Measurements from ENCODE around the gene NPAS2. TPM values are rescaled to one million over a fixed set of nuclear protein-coding genes. Genes with fewer than 3 reads are reported as not detected.

NPAS2 gene
- polyA plus RNA-seq, 1 donor (not counting 4 experiments of a cell fraction or from before 2014, with no cell fraction given), result 17.7 TPM

DNA sequence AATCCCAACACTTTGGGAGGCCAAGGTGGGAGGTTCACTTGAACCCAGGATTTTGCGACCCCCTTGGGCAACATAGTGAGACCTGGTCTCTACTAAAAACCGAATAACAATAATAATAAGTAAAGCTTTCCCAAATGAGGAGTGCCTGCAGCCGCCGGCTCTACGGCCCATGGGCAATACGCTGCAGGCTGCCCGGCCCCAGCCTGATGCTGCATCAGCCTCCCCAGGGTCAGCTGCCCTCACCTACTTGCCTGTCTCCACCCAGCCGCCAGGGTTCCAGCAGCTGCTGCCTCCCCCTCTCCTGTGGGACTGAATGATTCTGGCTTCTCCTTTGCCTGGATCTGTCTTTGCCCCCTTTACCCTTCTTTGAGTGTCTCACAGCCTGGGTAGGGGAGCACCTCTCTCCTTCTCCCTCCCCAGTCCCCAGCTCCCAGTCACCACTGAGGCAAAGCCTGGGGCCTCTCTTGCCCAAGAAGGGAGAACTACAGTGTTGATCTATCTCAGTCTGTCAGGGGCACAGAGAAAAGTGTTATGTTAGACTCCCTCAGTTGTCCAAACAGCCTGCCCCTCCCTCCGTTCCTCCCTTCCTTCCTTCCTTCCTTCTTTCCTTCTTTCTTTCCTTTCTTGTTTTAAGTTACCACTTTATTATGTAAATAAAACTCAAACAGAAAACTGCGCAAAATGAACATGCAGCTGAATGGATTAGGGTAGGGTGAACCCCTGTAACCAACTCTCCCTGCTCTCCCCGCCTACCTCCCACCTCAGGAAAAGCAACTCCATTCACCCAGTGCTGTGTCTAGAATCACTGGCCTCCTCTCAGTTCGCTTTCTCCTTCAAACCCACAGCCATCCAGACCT is 38.2 kb upstream of the NPAS2 start:
- Histone ChIP-seq H3K27ac (ENCODE audit: control insufficient read depth, insufficient read depth, low read length) (no peak overlapping the region), H2AFZ (ENCODE audit: control insufficient read depth, low read length) (peak overlapping the region; percentile 38), H3K4me1 (ENCODE audit: control insufficient read depth, extremely low read depth, insufficient read depth, low read length) (peaks cover 34% of the 10 kb centered on the region), H3K4me2 (ENCODE audit: control insufficient read depth, extremely low read depth, insufficient read depth, low read depth, low read length) (no peak overlapping the region), H3K79me2 (ENCODE audit: control insufficient read depth, insufficient read depth, low read length) (no peaks in the 10 kb centered on the region), H3K27me3 (ENCODE audit: control insufficient read depth, extremely low read depth, insufficient read depth, low read length) (no peaks in the 10 kb centered on the region), H3K4me3 (ENCODE audit: control insufficient read depth in 2 of 3, extremely low read depth in 1 of 3, insufficient read depth in 2 of 3, low read depth in 1 of 3, low read length in 3 of 3) (no peak overlapping the region), H3K9ac (ENCODE audit: control insufficient read depth, extremely low read depth, insufficient read depth, low read length) (no peak overlapping the region), H4K20me1 (ENCODE audit: control insufficient read depth, extremely low read depth, insufficient read depth, low read length) (no peaks in the 10 kb centered on the region), H3K9me3 (ENCODE audit: control insufficient read depth, low read depth, low read length) (no peaks in the 10 kb centered on the region), H3K9me1 (ENCODE audit: control insufficient read depth, extremely low read depth, insufficient read depth, low read length) (no peaks in the 10 kb centered on the region), H3K36me3 (ENCODE audit: control insufficient read depth in 2 of 2, extremely low read depth in 1 of 2, insufficient read depth in 2 of 2, low read length in 2 of 2) (no peaks in the 10 kb centered on the region)
- TF ChIP-seq, protein P1, sequence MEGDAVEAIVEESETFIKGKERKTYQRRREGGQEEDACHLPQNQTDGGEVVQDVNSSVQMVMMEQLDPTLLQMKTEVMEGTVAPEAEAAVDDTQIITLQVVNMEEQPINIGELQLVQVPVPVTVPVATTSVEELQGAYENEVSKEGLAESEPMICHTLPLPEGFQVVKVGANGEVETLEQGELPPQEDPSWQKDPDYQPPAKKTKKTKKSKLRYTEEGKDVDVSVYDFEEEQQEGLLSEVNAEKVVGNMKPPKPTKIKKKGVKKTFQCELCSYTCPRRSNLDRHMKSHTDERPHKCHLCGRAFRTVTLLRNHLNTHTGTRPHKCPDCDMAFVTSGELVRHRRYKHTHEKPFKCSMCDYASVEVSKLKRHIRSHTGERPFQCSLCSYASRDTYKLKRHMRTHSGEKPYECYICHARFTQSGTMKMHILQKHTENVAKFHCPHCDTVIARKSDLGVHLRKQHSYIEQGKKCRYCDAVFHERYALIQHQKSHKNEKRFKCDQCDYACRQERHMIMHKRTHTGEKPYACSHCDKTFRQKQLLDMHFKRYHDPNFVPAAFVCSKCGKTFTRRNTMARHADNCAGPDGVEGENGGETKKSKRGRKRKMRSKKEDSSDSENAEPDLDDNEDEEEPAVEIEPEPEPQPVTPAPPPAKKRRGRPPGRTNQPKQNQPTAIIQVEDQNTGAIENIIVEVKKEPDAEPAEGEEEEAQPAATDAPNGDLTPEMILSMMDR (optimal IDR thresholded peaks at IDR 0.05 in 1 of 3, IDR thresholded peaks at IDR 0.05 in 1 of 3, conservative IDR thresholded peaks at IDR 0.05 in 1 of 3; ENCODE audit: extremely low read depth in 1 of 3, insufficient read depth in 2 of 3, low read length in 3 of 3), result no peak
- no peak for TF ChIP-seq EZH2 (IDR thresholded peaks at IDR 0.05; ENCODE audit: low read length)
- dilution Hi-C loops (cut with MboI; ENCODE audit: extremely low pct_ligation_motif_present, low sequenced_read_pairs), result no loop called here
- DNase-seq (ENCODE audit: low read depth, low spot score), result no peak
- no peak for FAIRE-seq

DNA sequence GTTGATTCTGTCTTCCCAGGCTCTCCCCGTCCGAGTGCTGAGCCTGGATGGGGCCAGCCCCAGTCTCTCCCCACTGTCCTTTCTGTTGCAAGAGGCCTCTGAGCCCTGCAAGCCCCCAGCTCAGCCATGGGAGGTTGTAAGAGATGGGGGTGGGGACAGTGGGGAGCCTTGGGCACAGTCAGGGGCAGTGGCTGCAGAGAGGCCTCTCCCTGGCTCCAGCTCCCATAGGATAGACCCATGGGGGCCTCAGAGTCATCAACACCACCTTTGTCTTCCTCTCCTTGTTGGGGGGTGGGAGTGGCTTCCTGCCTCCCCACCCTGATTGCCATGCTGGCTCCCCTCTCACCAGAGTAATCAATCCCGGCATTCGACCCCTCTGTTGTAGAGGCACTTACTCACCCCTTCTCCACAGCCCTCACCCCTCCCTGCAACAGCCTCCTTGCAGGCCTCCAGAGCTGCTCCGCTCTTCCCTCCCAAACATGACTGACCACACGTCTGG is 37.5 kb upstream of the NPAS2 start:
- Histone ChIP-seq H3K9me3 (ENCODE audit: control insufficient read depth, low read depth, low read length) (no peaks in the 10 kb centered on the region), H3K27me3 (ENCODE audit: control insufficient read depth, extremely low read depth, insufficient read depth, low read length) (no peaks in the 10 kb centered on the region), H3K79me2 (ENCODE audit: control insufficient read depth, insufficient read depth, low read length) (no peaks in the 10 kb centered on the region), H3K27ac (ENCODE audit: control insufficient read depth, insufficient read depth, low read length) (no peak overlapping the region), H2AFZ (ENCODE audit: control insufficient read depth, low read length) (no peak overlapping the region), H3K9me1 (ENCODE audit: control insufficient read depth, extremely low read depth, insufficient read depth, low read length) (no peaks in the 10 kb centered on the region), H4K20me1 (ENCODE audit: control insufficient read depth, extremely low read depth, insufficient read depth, low read length) (no peaks in the 10 kb centered on the region), H3K4me1 (ENCODE audit: control insufficient read depth, extremely low read depth, insufficient read depth, low read length) (peaks cover 38% of the 10 kb centered on the region), H3K9ac (ENCODE audit: control insufficient read depth, extremely low read depth, insufficient read depth, low read length) (no peak overlapping the region), H3K36me3 (ENCODE audit: control insufficient read depth in 2 of 2, extremely low read depth in 1 of 2, insufficient read depth in 2 of 2, low read length in 2 of 2) (no peaks in the 10 kb centered on the region), H3K4me2 (ENCODE audit: control insufficient read depth, extremely low read depth, insufficient read depth, low read depth, low read length) (no peak overlapping the region), H3K4me3 (ENCODE audit: control insufficient read depth in 2 of 3, extremely low read depth in 1 of 3, insufficient read depth in 2 of 3, low read depth in 1 of 3, low read length in 3 of 3) (no peak overlapping the region)
- DNase-seq (ENCODE audit: low read depth, low spot score), result no peak
- TF ChIP-seq, protein P1 (optimal IDR thresholded peaks at IDR 0.05 in 1 of 3, IDR thresholded peaks at IDR 0.05 in 1 of 3, conservative IDR thresholded peaks at IDR 0.05 in 1 of 3; ENCODE audit: extremely low read depth in 1 of 3, insufficient read depth in 2 of 3, low read length in 3 of 3), result no peak
- TF ChIP-seq EZH2 (IDR thresholded peaks at IDR 0.05; ENCODE audit: low read length), result no peak
- no peak for FAIRE-seq
- dilution Hi-C loops (cut with MboI; ENCODE audit: extremely low pct_ligation_motif_present, low sequenced_read_pairs), result no loop called here

Data from keratinocyte (primary cell).